HepG2 (cell line): ENCODE data around the gene RIPK3. TPM values are rescaled to one million over a fixed set of nuclear protein-coding genes. Genes with fewer than 3 reads are reported as not detected.

Experiments
- KDM5B ChIP-seq: sonication (generic); formaldehyde crosslinking; IDR thresholded peaks from 2 replicates; pipeline ENCODE4 v1.4.0; 2020; ENCODE audit warnings: missing genetic modification reagents, mild to moderate bottlenecking, borderline replicate concordance
- POLR2AphosphoS2 ChIP-seq: IDR thresholded peaks from 2 replicates; pipeline ENCODE4 v1.6.1; 2011; ENCODE audit warnings: low read depth, low read length, improper control_type of control experiment
- POLR2AphosphoS5 ChIP-seq: IDR thresholded peaks from 2 replicates; pipeline ENCODE4 v1.6.1; 2012; ENCODE audit warnings: low read depth, low read length
- ZNF530 ChIP-seq: sonication (generic); formaldehyde crosslinking; IDR thresholded peaks from 2 replicates; pipeline ENCODE4 v1.5.0; 2020; ENCODE audit warnings: low read depth, mild to moderate bottlenecking, missing genetic modification reagents
- polyA plus RNA-seq, 8 experiments: library from polyadenylated mRNA; depleted of rRNA in 3 of 8; stranded (reverse) in 7 of 8; unstranded in 1 of 8; fragments of >200 nt; fragmentation: Illumina TruSeq in 4 of 8; extraction: Trizol in 4 of 8; gene quantifications; 2 replicates each; pipeline versions ENCODE4 v1.2.1 to v1.2.3, GENCODE V29; 2011 to 2016; ENCODE audit warnings: low read depth in 4 of 8, missing spikeins in 1 of 8, mixed read lengths in 1 of 8; ENCODE audit not compliant: insufficient read depth in 1 of 8
- total RNA-seq, 5 experiments: library from RNA; depleted of rRNA; stranded (reverse); fragments of >200 nt; fragmentation: Illumina TruSeq; extraction: Trizol; gene quantifications; 2 replicates each; pipeline ENCODE4 v1.2.3, GENCODE V29; 2016; ENCODE audit warnings: low read depth in 1 of 5
- TF ChIP-seq, protein P1 (sequence below): sonication (generic); formaldehyde crosslinking; IDR thresholded peaks from 2 replicates; pipeline ENCODE4; 2020; ENCODE audit warnings: missing genetic modification reagents, mild to moderate bottlenecking, borderline replicate concordance
- TF ChIP-seq, protein P2 (sequence below): sonication (generic); formaldehyde crosslinking; IDR thresholded peaks from 2 replicates; pipeline ENCODE4 v1.4.0; 2020; ENCODE audit warnings: mild to moderate bottlenecking, missing genetic modification reagents
- TF ChIP-seq, protein P3 (sequence below): sonication (generic); formaldehyde crosslinking; IDR thresholded peaks from 2 replicates; pipeline ENCODE4 v1.8.0; 2022; ENCODE audit warnings: missing genetic modification reagents, mild to moderate bottlenecking, borderline replicate concordance

RIPK3 gene
- total and polyA plus RNA-seq, 2 of the 13 experiments (the other 11 are each of a cell fraction or from before 2014, with no cell fraction given): not detected

DNA sequence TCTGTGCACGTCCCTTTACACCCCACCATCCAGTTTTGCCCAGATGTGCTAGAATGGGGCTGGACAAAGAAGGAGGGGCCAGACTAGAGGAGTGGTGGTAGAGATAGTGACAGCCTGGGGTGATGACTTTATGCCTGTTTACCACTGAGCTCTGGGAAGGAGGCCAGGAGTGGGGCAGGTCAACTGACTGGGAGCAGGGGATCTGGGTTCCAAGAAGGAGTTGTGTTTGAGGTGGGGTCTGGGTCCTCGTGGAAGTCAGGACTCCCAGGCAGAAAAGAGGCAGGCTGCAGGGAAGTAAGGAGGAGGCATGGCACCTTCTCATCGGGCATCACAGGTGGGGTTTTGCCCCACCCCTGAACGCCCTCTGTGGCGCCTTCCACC, 29.5 kb downstream of the RIPK3 start (continued):
- TF ChIP-seq, protein P1, sequence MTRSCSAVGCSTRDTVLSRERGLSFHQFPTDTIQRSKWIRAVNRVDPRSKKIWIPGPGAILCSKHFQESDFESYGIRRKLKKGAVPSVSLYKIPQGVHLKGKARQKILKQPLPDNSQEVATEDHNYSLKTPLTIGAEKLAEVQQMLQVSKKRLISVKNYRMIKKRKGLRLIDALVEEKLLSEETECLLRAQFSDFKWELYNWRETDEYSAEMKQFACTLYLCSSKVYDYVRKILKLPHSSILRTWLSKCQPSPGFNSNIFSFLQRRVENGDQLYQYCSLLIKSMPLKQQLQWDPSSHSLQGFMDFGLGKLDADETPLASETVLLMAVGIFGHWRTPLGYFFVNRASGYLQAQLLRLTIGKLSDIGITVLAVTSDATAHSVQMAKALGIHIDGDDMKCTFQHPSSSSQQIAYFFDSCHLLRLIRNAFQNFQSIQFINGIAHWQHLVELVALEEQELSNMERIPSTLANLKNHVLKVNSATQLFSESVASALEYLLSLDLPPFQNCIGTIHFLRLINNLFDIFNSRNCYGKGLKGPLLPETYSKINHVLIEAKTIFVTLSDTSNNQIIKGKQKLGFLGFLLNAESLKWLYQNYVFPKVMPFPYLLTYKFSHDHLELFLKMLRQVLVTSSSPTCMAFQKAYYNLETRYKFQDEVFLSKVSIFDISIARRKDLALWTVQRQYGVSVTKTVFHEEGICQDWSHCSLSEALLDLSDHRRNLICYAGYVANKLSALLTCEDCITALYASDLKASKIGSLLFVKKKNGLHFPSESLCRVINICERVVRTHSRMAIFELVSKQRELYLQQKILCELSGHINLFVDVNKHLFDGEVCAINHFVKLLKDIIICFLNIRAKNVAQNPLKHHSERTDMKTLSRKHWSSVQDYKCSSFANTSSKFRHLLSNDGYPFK: 0 out of 2 replicates have a peak, but pooled peaks have one; percentile 9
- TF ChIP-seq, protein P2, sequence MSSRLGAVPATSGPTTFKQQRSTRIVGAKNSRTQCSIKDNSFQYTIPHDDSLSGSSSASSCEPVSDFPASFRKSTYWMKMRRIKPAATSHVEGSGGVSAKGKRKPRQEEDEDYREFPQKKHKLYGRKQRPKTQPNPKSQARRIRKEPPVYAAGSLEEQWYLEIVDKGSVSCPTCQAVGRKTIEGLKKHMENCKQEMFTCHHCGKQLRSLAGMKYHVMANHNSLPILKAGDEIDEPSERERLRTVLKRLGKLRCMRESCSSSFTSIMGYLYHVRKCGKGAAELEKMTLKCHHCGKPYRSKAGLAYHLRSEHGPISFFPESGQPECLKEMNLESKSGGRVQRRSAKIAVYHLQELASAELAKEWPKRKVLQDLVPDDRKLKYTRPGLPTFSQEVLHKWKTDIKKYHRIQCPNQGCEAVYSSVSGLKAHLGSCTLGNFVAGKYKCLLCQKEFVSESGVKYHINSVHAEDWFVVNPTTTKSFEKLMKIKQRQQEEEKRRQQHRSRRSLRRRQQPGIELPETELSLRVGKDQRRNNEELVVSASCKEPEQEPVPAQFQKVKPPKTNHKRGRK: no peak
- TF ChIP-seq ZNF530 (CRISPR knock-in tag) (no peak), POLR2AphosphoS5 (peak; percentile 23; the same call in 1 of the 2 replicates), KDM5B (CRISPR knock-in tag) (peak; percentile 38; the same call in 1 of the 2 replicates), POLR2AphosphoS2 (0 out of 2 replicates have a peak, but pooled peaks have one; percentile 58)
- TF ChIP-seq, protein P3, sequence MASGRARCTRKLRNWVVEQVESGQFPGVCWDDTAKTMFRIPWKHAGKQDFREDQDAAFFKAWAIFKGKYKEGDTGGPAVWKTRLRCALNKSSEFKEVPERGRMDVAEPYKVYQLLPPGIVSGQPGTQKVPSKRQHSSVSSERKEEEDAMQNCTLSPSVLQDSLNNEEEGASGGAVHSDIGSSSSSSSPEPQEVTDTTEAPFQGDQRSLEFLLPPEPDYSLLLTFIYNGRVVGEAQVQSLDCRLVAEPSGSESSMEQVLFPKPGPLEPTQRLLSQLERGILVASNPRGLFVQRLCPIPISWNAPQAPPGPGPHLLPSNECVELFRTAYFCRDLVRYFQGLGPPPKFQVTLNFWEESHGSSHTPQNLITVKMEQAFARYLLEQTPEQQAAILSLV (CRISPR knock-in tag): no peak
